MM.1S (cell line): ENCODE data around the gene RASGRP2.

ENCODE experiments used
- DNase-seq: peaks from one replicate; pipeline ENCODE4 v3.0.0-alpha.2; 2015
- H2AFZ ChIP-seq: fragments of 300-600 bp; sonication (generic); 2 replicates; pipeline ENCODE4 v1.6.0; 2016; ENCODE audit warnings: antibody characterized with exemption, low read length
- H3F3A ChIP-seq: fragments of 300-600 bp; sonication (generic); 2 replicates; pipeline ENCODE4 v1.6.1; 2016; ENCODE audit warnings: mild to moderate bottlenecking, antibody characterized with exemption, low read length, moderate library complexity, mixed read lengths; ENCODE audit not compliant: insufficient read depth
- H3K27ac ChIP-seq: fragments of 300-600 bp; sonication (generic); 2 replicates; pipeline ENCODE4 v1.5.1; 2016; ENCODE audit warnings: mild to moderate bottlenecking, low read length
- H3K27me3 ChIP-seq: fragments of 300-600 bp; sonication (generic); replicated peaks from 2 replicates; pipeline ENCODE4 v1.6.0; 2016; ENCODE audit warnings: low read length; ENCODE audit not compliant: insufficient read depth
- H3K36me3 ChIP-seq: fragments of 300-600 bp; sonication (generic); replicated peaks from 2 replicates; pipeline ENCODE4 v1.6.1; 2016; ENCODE audit warnings: mild to moderate bottlenecking, low read length, mixed read lengths; ENCODE audit not compliant: insufficient read depth
- H3K4me1 ChIP-seq: fragments of 300-600 bp; sonication (generic); 2 replicates; pipeline ENCODE4 v1.6.1; 2016; ENCODE audit warnings: low read length, mixed read lengths
- H3K4me2 ChIP-seq: fragments of 300-600 bp; sonication (generic); 2 replicates; pipeline ENCODE4 v1.6.0; 2016; ENCODE audit warnings: low read depth, low read length
- H3K4me3 ChIP-seq: fragments of 300-600 bp; sonication (generic); 2 replicates; pipeline ENCODE4 v1.5.1; 2016; ENCODE audit warnings: low read length, mixed read lengths
- H3K79me2 ChIP-seq: fragments of 300-600 bp; sonication (generic); 2 replicates; pipeline ENCODE4 v1.6.1; 2016; ENCODE audit warnings: mixed run types, low read length, mixed read lengths
- H3K9ac ChIP-seq: fragments of 300-600 bp; sonication (generic); 2 replicates; pipeline ENCODE4 v1.6.1; 2016; ENCODE audit warnings: low read length, mixed read lengths
- H3K9me2 ChIP-seq: fragments of 300-600 bp; sonication (generic); replicated peaks from 2 replicates; pipeline ENCODE4 v1.6.1; 2016; ENCODE audit warnings: mild to moderate bottlenecking, low read length, mixed read lengths; ENCODE audit not compliant: insufficient read depth
- H3K9me3 ChIP-seq: fragments of 300-600 bp; sonication (generic); replicated peaks from 2 replicates; pipeline ENCODE4 v1.6.1; 2016; ENCODE audit warnings: mild to moderate bottlenecking, low read length, mixed read lengths; ENCODE audit not compliant: insufficient read depth
- H4K20me1 ChIP-seq: fragments of 300-600 bp; sonication (generic); 2 replicates; pipeline ENCODE4 v1.6.1; 2016; ENCODE audit warnings: mild to moderate bottlenecking, low read length, moderate library complexity, mixed read lengths; ENCODE audit not compliant: insufficient read depth
- CTCF ChIP-seq: fragments of 300-600 bp; sonication (generic); IDR thresholded peaks from 2 replicates; pipeline ENCODE4 v1.5.1; 2016; ENCODE audit warnings: antibody characterized with exemption, low read length, mixed read lengths
- EZH2 ChIP-seq: fragments of 300-600 bp; sonication (generic); optimal IDR thresholded peaks from 2 replicates; pipeline ENCODE3; 2017; ENCODE audit warnings: low read depth, mild to moderate bottlenecking, antibody characterized with exemption, low read length, mixed read lengths
- EZH2phosphoT487 ChIP-seq: fragments of 300-600 bp; sonication (generic); IDR thresholded peaks from 2 replicates; pipeline ENCODE4 v1.6.1; 2018; ENCODE audit warnings: antibody characterized with exemption, low read length

Gene RASGRP2

GRCh38 chr11:64697663-64698375 is 46.1 kb downstream of the RASGRP2 start:
- no peaks in the 10 kb centered on the region for H3K36me3 ChIP-seq
- no peaks in the 10 kb centered on the region for H3K79me2 ChIP-seq
- H3K4me2 ChIP-seq: no peak overlapping the region
- no peaks in the 10 kb centered on the region for H3F3A ChIP-seq
- no peaks in the 10 kb centered on the region for H3K9me2 ChIP-seq
- H3K9me3 ChIP-seq: no peaks in the 10 kb centered on the region
- H4K20me1 ChIP-seq: no peaks in the 10 kb centered on the region
- TF ChIP-seq EZH2 (no peak), CTCF (no peak), EZH2phosphoT487 (no peak)
- no peak for DNase-seq
- H3K4me3 ChIP-seq: no peak overlapping the region
- no peaks in the 10 kb centered on the region for H3K4me1 ChIP-seq
- no peak overlapping the region for H3K27ac ChIP-seq
- H2AFZ ChIP-seq: no peak overlapping the region
- H3K9ac ChIP-seq: no peak overlapping the region
- H3K27me3 ChIP-seq: peaks cover 86% of the 10 kb centered on the region

GRCh38 chr11:64696045-64696444 is 47.9 kb downstream of the RASGRP2 start:
- no peaks in the 10 kb centered on the region for H3K9me2 ChIP-seq
- H3K4me2 ChIP-seq: no peak overlapping the region
- H4K20me1 ChIP-seq: no peaks in the 10 kb centered on the region
- no peaks in the 10 kb centered on the region for H3K9me3 ChIP-seq
- no peak overlapping the region for H2AFZ ChIP-seq
- no peaks in the 10 kb centered on the region for H3K4me1 ChIP-seq
- H3F3A ChIP-seq: no peaks in the 10 kb centered on the region
- DNase-seq: no peak
- no peaks in the 10 kb centered on the region for H3K36me3 ChIP-seq
- no peaks in the 10 kb centered on the region for H3K79me2 ChIP-seq
- H3K27me3 ChIP-seq: peaks cover 97% of the 10 kb centered on the region
- no peak overlapping the region for H3K9ac ChIP-seq
- TF ChIP-seq EZH2phosphoT487: no peak
- TF ChIP-seq CTCF: no peak
- no peak for TF ChIP-seq EZH2
- H3K4me3 ChIP-seq: no peak overlapping the region
- no peak overlapping the region for H3K27ac ChIP-seq

GRCh38 chr11:64695548-64695947 is 48.4 kb downstream of the RASGRP2 start:
- DNase-seq: no peak
- Histone ChIP-seq H3K4me2 (no peak overlapping the region), H2AFZ (no peak overlapping the region), H3K27me3 (peaks cover 97% of the 10 kb centered on the region), H4K20me1 (no peaks in the 10 kb centered on the region), H3K4me1 (no peaks in the 10 kb centered on the region), H3K9me2 (no peaks in the 10 kb centered on the region), H3K27ac (no peak overlapping the region), H3F3A (no peaks in the 10 kb centered on the region), H3K9me3 (no peaks in the 10 kb centered on the region), H3K4me3 (no peak overlapping the region), H3K79me2 (no peaks in the 10 kb centered on the region), H3K36me3 (no peaks in the 10 kb centered on the region), H3K9ac (no peak overlapping the region)
- TF ChIP-seq EZH2phosphoT487 (no peak), CTCF (no peak), EZH2 (no peak)
